HG02938 (cell line): Measurements from ENCODE around the gene ACYP2.
"Not testable (repeated sequence)": the region's sequence is repeated elsewhere in the genome, so short reads cannot be mapped to it uniquely, and the experiment has no call there.

Source experiments
- ATAC-seq: cut with Tn5 transposase; IDR thresholded peaks from one replicate; pipeline ENCODE4 v1.9.1; 2021; ENCODE audit warnings: mild to moderate bottlenecking, moderate library complexity; ENCODE audit not compliant: unreplicated experiment

The ACYP2 gene

GRCh38 chr2:54097124-54097523 is 18.3 kb upstream of the ACYP2 start:
- no peak for ATAC-seq

GRCh38 chr2:54099370-54099769 is 16.0 kb upstream of the ACYP2 start:
- no peak for ATAC-seq

- ATAC-seq: peak; percentile 70
Observed at GRCh38 chr2:54099829-54100585, 15.4 kb upstream of the ACYP2 start.

DNA sequence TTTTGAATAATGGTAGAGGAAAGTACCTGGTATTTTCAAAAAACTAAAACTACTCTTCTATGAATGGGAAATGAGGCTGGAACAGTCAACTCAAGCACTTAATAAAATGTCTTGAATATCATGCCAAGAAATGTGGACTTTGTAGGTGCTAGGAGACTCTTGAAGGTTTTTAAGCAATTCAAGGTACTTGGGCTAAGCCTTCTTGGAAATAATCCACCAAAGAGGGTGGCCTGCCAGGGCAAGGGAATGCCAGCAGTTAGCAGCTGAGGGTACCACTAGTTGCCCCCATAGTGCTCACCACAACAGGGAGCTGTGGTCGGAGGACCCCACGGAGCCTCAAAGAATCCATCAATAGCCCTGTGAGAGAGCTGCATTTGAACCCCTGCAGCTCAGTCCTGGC is 14.6 kb upstream of the ACYP2 start:
- ATAC-seq: no peak

DNA sequence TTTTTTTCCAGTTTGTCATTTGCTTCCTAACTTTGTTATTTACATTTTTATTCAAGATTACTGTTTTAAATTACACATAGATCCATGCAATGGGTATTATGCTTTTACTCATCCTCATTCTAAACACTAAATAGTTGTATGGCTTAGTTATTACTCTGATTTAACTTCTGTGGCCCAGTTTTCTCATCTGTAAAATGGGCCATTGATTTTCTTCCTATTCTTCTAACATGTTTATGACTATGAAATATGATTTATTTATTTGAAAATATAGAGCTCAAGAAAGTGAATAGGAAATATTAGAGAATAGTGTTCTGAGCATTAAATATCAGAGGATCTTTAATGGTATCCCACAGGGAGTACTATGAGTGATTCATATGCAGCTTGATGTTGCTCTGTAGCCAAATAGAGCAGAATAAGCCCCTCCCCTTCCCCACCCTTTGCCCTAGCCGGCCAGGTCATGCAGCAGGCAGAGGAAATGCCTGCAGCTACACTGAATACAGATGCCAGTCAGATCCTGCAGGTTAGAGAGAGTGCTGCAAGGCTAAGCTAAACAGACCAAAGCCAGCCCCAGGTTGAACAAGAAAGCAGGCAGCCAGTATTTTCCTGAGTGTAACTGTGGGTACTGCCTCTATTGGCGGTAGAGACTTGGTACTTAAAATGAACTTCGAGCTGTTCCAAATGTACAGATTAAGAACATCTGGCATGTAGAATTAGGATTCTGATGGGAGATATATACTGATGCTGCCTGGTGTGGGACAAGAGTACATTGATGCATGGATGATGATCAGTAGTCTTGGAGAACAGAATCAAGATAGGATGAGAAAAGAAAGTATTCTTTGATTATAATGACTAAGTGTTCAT is 11.7 kb upstream of the ACYP2 start:
- no peak for ATAC-seq

GRCh38 chr2:54106631-54107454 is 8.6 kb upstream of the ACYP2 start:
- ATAC-seq: no peak

- no peak for ATAC-seq
Observed at GRCh38 chr2:54107455-54107764, 8.0 kb upstream of the ACYP2 start.

- ATAC-seq: no peak
Observed at GRCh38 chr2:54107903-54108615, 7.4 kb upstream of the ACYP2 start.

- no peak for ATAC-seq
Observed at GRCh38 chr2:54109848-54110247, 5.6 kb upstream of the ACYP2 start.

GRCh38 chr2:54114479-54114878 is 936 bp upstream of the ACYP2 start:
- ATAC-seq: not testable (repeated sequence)

GRCh38 chr2:54114936-54115283 is 505 bp upstream of the ACYP2 start:
- peak; percentile 5 for ATAC-seq

- ATAC-seq: not testable (repeated sequence)
Observed at GRCh38 chr2:54116598-54116997, 1.2 kb downstream of the ACYP2 start.

DNA sequence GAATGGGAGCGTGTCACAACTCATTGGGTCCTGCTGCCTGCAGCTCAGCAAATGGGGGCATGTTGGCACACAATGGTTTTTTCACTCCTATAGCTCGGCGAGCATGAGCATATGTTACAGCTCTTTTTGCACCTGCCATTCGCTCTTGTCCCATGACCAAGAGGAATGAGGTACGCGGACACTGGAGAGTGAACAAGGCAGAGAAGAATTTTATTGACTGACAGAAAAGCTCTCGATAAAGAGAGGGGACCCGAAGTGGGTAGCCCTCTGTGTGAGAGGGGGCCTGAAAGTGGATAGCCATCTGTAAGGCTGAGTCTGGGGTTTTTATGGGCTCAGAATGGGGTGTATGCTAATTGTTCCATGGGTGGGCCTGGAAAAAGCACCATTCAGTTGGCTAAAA is 5.5 kb downstream of the ACYP2 start:
- no peak for ATAC-seq

GRCh38 chr2:54122171-54122935 is 6.9 kb downstream of the ACYP2 start:
- ATAC-seq: no peak

DNA sequence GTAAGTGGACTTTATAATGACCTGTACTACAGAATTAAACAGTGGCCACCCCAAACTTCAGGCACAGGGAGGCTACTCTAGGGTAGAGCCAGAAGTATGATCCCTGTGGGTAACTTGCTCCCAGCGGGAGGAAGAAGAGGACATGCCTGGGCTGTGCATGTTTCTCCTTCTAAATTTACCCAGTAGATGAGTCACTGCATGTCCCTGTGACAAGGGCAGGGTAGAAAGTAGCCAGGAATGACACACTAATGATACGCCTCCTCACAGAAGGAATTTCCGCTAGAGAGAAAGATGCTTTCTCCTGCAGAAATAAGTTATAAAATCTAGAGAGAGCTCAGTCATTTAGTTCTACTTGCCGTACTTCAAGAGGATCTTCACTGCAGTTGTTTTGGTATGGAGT is 7.5 kb downstream of the ACYP2 start:
- ATAC-seq: no peak

DNA sequence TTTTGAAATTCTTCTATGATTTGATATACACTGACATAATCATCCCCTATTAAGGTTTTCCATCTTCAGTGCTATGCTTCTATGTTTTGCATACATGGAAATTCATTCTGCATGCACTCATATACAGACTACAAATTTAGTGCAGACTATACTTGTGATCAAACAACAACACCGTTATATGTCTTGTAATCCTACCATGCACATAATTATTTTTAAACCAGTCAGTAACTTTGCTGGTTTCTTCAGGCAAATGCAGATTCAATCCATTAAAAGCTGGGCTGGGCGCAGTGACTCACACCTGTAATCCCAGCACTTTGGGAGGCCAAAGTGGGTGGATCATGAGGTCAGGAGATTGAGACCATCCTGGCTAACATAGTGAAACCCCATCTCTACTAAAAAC is 11.8 kb downstream of the ACYP2 start:
- not testable (repeated sequence) for ATAC-seq

- no peak for ATAC-seq
Observed at GRCh38 chr2:54133056-54133455, 17.6 kb downstream of the ACYP2 start.

DNA sequence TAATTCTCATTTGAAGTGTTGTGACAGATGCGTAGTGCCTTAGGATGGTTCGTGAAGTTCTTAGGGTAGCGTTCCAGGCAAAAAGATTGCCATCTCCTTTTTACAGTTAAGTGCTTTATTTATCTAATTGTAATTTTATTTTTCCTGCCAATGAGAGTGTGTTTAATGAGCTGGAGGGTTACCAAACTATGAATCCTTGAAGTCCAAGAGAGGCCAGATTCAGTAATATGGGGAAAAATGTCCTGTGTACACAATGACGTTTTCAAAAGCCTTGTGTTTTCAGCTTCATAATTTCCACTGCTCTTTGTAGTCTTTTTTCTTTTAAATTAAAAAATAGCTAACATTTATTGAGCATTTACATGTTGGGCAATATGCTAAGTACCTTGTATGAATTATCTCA is 23.8 kb downstream of the ACYP2 start:
- no peak for ATAC-seq

DNA sequence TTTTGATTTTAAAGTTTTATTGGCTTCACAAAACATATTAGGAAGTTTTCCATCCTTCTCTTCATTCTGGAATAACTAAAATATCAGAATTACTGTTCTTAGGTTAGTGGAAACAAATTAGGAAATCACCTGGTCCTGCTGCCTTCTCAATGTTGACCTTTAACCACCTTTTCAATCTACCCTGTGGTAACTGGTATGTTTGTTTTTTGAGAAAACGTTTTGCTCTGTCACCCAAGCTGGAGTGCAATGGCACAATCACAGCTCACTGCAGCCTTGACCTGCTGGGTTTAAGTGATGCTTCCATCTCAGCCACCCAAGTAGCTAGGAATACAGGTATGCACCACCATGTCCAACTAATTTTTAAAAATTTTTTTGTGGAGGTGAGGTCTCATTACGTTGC is 28.4 kb downstream of the ACYP2 start:
- no peak for ATAC-seq

DNA sequence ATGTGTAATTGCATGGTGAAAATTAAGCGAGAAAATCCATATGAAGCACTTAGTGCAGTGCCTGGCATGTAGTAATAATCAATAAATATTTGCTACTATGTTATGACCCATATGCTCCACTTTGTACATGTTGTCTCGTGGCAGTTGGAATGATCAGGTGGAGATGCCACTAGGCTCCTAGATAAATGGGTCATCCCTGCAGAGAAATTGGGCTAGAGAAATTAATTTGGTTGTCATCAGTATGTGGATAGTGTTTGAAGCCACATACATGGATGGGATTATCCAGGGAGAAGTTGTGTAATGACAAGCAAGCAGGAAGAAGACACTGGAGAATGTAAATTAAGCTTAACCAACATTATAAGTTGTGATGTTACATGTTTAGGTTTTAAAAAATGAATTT is 33.0 kb downstream of the ACYP2 start:
- no peak for ATAC-seq
